GM19025 (cell line): ENCODE results near the gene PTGIS.
"Not testable (repeated sequence)": the region's sequence is repeated elsewhere in the genome, so short reads cannot be mapped to it uniquely, and the experiment has no call there.

Experiments
- ATAC-seq: cut with Tn5 transposase; IDR thresholded peaks from one replicate; pipeline ENCODE4 v1.9.1; 2021; ENCODE audit warnings: mild to moderate bottlenecking, low read depth, moderate library complexity; ENCODE audit not compliant: unreplicated experiment

Gene PTGIS

GRCh38 chr20:49567421-49568277 lies at the start of gene PTGIS:
Gene PTGIS, minus strand, starts transcription at chr20:49568137. Its CDS starts 21 bp downstream, at chr20:49568116.
- ATAC-seq: no peak

GRCh38 chr20:49617394-49617793 lies 49.5 kb upstream of the PTGIS start:
- not testable (repeated sequence) for ATAC-seq

GRCh38 chr20:49616154-49617007 lies 48.4 kb upstream of the PTGIS start:
- no peak for ATAC-seq

GRCh38 chr20:49615401-49616153 lies 47.6 kb upstream of the PTGIS start:
- no peak for ATAC-seq

DNA sequence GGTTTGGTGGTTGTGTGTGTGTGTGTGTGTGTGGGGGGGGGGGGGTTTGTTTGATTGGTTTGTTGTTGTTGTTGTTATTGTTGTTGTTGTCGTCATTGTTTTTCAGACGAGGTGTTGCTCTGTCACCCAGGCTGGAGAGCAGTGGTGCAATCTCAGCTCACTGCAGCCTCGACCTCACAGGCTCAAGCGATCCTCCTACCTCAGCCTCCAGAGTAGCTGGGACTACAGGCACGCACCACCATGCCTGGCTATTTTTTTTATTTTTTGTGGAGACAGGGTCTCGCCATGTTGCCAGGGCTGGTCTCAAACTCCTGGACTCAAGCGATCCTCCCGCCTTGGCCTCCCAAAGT lies 47.1 kb upstream of the PTGIS start:
- not testable (repeated sequence) for ATAC-seq

DNA sequence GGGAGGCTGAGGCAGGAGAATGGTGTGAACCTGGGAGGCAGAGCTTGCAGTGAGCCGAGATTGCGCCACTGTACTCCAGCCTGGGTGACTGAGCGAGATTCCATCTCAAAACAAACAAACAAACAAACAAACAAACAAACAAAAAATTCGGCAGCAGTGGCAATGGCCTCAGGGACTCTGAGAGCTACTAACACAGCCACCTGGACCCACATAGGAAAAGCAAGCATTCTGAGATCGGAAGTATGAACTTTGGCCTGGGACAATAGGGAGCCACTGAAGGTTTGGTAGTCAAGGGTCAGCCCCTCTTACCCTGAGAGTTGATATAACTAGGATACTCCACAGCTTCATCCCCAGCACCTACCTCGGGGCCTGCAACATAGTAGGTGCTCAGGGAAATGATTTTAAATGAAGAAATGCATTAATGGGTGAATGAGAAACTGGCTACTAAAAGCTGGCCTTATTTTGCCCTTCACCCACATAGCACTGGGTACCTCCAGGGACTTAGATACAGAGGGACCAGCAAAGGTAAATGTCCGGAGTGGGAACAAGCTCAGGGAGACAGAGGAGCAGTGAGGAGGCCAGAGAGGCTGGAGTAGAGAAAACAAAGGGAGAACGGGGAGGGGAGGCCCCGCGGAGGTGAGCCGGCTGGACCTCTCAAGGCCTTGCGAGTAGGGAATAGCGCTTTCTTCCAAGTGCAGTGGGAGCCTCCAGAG lies 46.6 kb upstream of the PTGIS start:
- ATAC-seq: no peak

GRCh38 chr20:49612127-49612738 lies 44.3 kb upstream of the PTGIS start:
- ATAC-seq: no peak

DNA sequence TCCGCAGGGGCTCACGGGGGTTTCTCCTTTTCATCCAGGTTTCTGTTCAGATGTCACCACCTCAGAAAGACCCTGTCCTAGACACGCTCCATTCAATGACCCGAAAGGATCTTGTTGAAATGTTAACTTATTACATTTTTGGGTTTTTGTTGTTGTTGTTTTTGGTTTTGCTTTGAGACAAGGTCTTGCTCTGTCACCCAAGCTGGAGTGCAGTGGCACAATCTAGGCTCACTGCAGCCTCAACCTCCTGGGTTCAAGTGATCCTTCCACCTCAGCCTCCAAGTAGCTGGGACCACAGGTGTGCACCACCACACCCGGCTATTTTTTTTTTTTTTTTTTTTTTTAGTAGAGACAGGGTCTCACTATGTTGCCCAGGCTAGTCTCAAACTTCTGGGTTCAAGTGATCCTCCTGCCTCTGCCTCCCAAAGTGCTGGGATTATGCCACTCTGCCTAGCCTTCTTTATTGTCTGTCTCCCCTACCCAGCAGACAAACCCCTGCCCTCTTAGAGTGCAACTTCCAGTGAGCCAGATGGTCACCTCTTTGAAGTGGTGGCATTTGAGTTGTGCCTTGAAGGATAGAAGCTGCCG lies 43.7 kb upstream of the PTGIS start:
- ATAC-seq: not testable (repeated sequence)

- peak; percentile 54 for ATAC-seq
These were observed 43.0 kb upstream of the PTGIS start for GRCh38 chr20:49610691-49611538.

- ATAC-seq: no peak
These were observed 41.1 kb upstream of the PTGIS start for GRCh38 chr20:49608752-49609670.

DNA sequence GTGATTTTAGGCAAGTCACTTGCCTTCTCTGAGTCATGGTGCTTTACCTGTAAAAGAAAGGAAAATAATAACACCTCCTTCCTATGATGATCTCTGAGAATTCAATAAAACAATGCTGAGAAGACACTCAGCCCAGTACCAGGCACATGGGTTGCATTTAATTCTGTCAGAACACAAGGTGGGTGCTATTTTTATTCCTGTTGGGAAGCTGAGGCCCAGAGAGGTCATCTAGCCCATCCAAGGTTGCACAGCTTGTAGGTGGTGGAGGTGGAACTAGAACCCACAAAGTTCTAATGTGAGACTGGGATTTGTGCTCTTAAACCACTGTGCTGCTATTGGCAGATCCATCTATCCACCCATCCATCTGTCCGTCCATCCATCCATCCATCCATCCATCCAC lies 39.6 kb upstream of the PTGIS start:
- no peak for ATAC-seq

DNA sequence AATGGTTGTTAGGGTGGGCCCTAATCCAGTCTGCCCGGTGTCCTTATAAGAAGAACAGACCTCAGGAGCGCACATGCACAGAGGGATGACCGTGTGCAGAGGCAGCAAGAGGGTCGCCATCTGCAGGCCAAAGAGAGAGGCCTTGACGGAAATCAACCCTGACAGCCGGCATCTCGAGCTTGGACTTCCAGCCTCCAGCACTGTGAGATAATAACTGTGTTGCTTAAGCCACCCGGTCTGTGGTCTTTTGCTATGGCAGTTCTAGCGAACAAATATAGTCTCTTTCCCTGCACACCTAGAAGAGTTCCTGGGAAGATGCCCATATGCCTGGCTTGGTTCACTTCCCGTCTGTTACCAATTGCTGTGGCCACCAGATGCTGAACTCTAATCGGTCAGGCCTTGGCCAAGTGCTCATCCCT lies 35.3 kb upstream of the PTGIS start:
- no peak for ATAC-seq

DNA sequence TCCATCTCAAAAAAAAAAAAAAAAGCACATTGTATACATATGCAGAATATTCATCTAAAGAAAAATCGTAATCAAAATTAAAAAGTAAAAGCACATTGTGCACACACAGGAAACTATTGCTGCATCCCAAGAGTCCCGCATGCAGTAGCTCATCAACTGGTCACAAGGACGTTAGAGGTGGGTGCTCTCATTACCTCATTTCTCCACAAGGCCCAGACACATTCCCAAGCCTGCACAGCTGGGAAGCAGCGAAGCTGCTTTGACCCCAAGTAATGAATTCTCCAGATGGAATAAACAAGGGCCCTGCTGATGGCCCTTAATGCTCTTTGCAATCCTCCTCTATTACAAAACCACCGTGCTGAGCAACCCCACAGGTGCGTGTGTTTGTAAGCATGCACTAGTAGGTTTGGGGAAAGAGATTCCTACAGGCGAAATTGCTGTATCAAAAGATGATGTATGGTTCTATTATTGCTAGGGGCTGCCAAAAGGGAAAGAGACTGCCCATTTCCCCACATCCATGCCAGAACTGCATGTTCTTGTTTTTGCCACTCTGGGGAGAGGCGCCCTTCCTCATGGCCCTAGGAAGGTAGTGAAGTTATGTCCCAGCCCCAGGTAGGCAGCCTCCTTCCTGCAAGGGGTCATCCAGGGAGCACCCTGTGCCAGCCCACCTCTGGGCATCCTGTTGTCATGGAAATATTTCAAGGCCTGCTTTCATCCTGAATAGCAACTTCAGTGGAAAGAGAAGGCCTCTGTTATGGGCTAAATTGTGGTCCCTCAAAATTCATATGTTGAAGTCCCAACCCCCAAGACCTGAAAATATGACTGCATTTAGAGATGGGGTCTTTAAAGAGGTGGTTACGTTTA lies 34.6 kb upstream of the PTGIS start:
- no peak for ATAC-seq

- ATAC-seq: no peak
These were observed 33.4 kb upstream of the PTGIS start for GRCh38 chr20:49601153-49601924.

DNA sequence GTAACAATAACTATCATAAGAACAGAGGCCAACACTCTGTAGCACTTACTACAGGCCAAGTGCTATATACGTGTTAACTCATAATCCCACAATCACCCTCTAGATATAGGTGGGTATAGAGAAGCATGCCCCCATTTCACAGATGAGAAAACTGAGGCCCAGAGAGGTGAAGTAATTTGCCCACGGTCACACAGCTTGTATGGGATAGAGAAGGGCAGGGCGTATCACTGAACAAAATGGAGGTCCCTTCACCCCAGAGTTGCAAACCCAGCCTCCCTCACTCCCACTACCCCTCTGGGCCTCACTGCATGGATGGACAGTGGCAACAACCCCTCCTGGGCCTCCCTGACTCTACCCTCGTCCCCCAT lies 31.8 kb upstream of the PTGIS start:
- no peak for ATAC-seq

DNA sequence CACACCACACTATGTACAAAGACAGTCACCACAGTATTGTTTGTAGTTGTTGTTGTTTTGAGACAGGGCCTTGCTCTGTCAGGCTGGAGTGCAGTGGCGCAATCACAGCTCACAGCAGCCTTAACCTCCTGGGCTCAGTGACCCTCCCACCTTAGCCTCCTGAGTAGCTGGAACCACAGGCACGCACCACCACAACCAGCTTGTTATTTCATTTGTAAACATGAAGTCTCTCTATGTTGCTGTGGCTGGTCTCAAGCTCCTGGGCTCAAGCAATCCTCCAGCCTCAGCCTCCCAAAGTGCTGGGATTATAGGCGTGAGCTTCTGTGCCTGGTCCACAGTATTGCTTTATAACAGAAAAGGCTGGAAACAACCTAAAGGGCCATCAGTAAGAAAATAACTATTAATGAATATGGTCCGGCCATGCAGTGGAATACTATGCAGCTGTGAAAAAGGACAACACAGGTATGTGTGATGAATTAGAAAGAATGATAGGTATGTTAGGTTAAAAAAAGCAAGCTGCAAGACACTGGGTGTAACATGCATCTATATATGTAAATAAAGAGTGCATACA lies 30.0 kb upstream of the PTGIS start:
- ATAC-seq: no peak
